ENCODE data around the gene STPG2. TPM values are rescaled to one million over a fixed set of nuclear protein-coding genes. Genes with fewer than 3 reads are reported as not detected.

The STPG2 gene
- 1 to 10 TPM in 3 of 7 donors, under 1 TPM in 4; 0.41 to 2.0 (median 0.94) TPM for total RNA-seq
- polyA plus RNA-seq, result under 1 TPM in 2 of 3 donors, not detected in 1; 0.03 to 0.12 TPM
- long read RNA-seq, donor 1, result 0 reads
- long read RNA-seq, donor 2, result 0 reads

DNA sequence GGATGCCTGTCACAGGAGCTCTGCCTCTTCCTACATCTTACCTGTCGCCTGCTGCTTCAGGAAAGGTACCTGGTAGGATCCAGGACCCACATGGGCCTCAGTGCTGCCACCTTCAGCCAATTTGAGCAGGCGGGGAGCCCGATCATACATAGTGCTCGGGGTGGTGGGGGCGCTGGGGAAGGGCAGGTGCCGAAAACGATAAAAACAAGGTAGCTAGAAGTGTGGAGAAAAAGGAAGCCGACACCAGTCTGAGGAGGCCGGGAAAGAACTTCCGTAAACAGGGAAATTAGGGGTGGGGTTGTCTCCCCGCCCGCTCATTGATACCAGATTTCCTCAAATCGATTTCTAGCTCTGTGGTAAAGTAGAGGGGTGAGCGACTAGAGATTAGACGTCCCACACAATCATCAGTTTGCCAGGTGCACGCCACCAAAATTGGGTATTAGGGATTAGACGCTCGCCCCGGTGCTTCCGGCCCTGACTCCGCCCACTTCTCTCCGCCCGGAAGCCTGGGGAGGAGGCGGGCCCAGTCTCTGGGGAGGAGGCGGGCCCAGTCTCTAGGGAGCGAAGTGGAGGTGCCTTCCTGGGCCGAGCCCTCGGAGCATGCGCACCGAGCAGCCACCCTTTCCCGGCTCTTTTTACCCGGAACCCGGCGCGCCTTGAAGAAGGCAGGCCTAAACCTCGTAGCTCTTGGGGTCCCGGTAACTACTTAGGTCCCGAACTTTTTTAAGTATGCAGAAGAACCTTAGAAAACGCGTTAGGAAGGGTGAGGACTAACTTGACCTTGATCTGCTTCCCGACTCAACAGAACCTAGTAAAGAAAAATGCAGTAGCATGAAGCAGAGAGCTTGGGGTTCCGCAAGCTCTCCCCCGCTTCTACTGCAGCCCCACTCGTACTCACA lies at the start of gene STPG2:
Gene STPG2 (minus strand): TSS at position 476 of the 899 bp plus-strand sequence.
- no peaks in the 10 kb centered on the region for H3K27me3 ChIP-seq (replicated peaks in 1 of 7)
- WGBS, 5 donors, result 6 to 16% (median 6%) methylated on average over 40 to 44 of the region's 44 CpGs
- H3K4me3 ChIP-seq, result peak within 1 kb of the TSS; percentile 44 to 74 (median 58)
- peak; percentile 99 for DNase-seq
- H3K36me3 ChIP-seq, result no peaks in the 10 kb centered on the region
- peak within 1 kb of the TSS; percentile 77 to 97 (median 94) for H3K27ac ChIP-seq
- H3K4me1 ChIP-seq, result peaks cover 4 to 26% (median 15%) of the 10 kb centered on the region in 6 donors
- H3K9me3 ChIP-seq, result no peaks in the 10 kb centered on the region
- TF ChIP-seq POLR2AphosphoS5 (IDR thresholded peaks at IDR 0.05) (peak; percentile 90 to 95 (median 91)), CTCF (IDR thresholded peaks at IDR 0.05 in 8 of 11, conservative IDR thresholded peaks at IDR 0.05 in 3 of 11) (peak; percentile 32 to 66 (median 51)), POLR2A (IDR thresholded peaks at IDR 0.05) (peak in 1 of 3 donors; percentile 16)
- intact Hi-C loops (cut with DNase I; ENCODE audit: low total_unique reads), result no loop called here

DNA sequence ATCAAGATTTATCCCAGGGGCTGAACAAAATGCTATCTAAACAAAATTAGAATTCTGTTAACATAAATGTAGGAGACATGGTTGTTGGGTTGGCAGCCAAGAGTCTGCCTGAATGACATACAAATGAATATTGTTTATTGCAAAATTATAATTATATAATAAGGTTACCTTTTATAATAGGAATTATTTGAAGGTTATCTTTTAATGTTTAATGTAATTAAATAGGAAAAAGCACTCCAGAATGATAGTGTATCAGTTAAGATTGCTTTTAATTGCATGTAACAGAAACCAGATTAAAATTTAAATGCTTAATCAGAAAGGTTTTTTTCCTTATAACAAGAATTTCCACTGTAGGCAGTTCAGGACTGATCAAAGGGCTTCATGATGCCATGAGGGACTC lies 42.0 kb upstream of the STPG2 start:
- no peak for TF ChIP-seq CTCF (IDR thresholded peaks at IDR 0.05 in 8 of 11, conservative IDR thresholded peaks at IDR 0.05 in 3 of 11)
- TF ChIP-seq POLR2A (IDR thresholded peaks at IDR 0.05), result no peak
- no peak for TF ChIP-seq POLR2AphosphoS5 (IDR thresholded peaks at IDR 0.05)
- DNase-seq, result no peak
- Histone ChIP-seq H3K9me3 (peaks cover 0 to 10% (median 2%) of the 10 kb centered on the region in 8 donors), H3K27me3 (replicated peaks in 1 of 7) (no peaks in the 10 kb centered on the region), H3K36me3 (no peaks in the 10 kb centered on the region), H3K4me3 (no peak overlapping the region), H3K4me1 (no peaks in the 10 kb centered on the region), H3K27ac (no peak overlapping the region)
- intact Hi-C loops (cut with DNase I; ENCODE audit: low total_unique reads), result no loop called here

- no peaks in the 10 kb centered on the region for H3K27me3 ChIP-seq (replicated peaks in 1 of 7)
- no peaks in the 10 kb centered on the region for H3K9me3 ChIP-seq
- no peaks in the 10 kb centered on the region for H3K4me1 ChIP-seq
- TF ChIP-seq POLR2AphosphoS5 (IDR thresholded peaks at IDR 0.05), result no peak
- no peak for TF ChIP-seq CTCF (IDR thresholded peaks at IDR 0.05 in 8 of 11, conservative IDR thresholded peaks at IDR 0.05 in 3 of 11)
- no peak overlapping the region for H3K4me3 ChIP-seq
- DNase-seq, result no peak
- no peaks in the 10 kb centered on the region for H3K36me3 ChIP-seq
- intact Hi-C loops (cut with DNase I; ENCODE audit: low total_unique reads), result no loop called here
- no peak overlapping the region for H3K27ac ChIP-seq
- WGBS, 5 donors, result 57 to 76% (median 63%) methylated on average over 3 of the region's 3 CpGs
Observed at GRCh38 chr4:98181809-98182208, 38.5 kb upstream of the STPG2 start.

DNA sequence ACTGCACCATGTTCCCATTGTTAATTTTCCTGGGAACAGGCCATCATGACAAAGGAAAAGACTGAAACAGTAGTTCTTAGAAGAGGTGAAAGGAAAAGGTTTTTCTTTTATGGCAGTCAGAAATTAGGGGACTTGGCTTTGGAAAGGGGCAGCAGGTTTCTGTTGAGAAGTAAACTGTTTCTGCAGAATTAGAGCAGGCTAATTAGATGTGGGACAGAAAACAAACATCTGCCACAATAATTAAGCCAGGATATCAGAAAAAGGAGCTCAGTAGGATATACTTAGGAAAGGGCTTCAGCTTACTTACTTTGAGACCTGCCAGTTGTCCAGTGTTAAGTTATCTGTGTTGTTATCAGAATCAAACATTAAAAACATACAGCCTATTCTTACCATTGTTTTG lies 36.7 kb upstream of the STPG2 start:
- DNase-seq, result no peak
- intact Hi-C loops (cut with DNase I; ENCODE audit: low total_unique reads), result no loop called here
- Histone ChIP-seq H3K9me3 (no peaks in the 10 kb centered on the region), H3K4me1 (no peaks in the 10 kb centered on the region), H3K27ac (no peak overlapping the region), H3K4me3 (no peak overlapping the region), H3K36me3 (no peaks in the 10 kb centered on the region), H3K27me3 (replicated peaks in 1 of 7) (no peaks in the 10 kb centered on the region)
- TF ChIP-seq POLR2AphosphoS5 (IDR thresholded peaks at IDR 0.05) (no peak), CTCF (IDR thresholded peaks at IDR 0.05 in 8 of 11, conservative IDR thresholded peaks at IDR 0.05 in 3 of 11) (no peak)

All from spleen (tissue), 13 donors.